A673 (cell line): ENCODE measurements around the gene PTPMT1. TPM values are rescaled to one million over a fixed set of nuclear protein-coding genes. Genes with fewer than 3 reads are reported as not detected.
A peak's percentile ranks its signal among the peaks of the same experiment; 100 is the strongest.

Source experiments
- BruUV-seq: library from RNA; stranded (reverse); fragments of 400-500 nt; replicated peaks from 2 replicates; lab custom pipeline; 2021; lab: Mats Ljungman, UMichigan
- CTCF ChIA-PET: fragments of 300-600 bp; sonication (Branson Sonifier 250); formaldehyde crosslinking; loops from one replicate; lab custom pipeline; 2022; ENCODE audit warnings: antibody characterized with exemption; lab: Charles Lee
- POLR2A ChIA-PET: fragments of 300-600 bp; sonication (Branson Sonifier 250); formaldehyde crosslinking; loops from one replicate; lab custom pipeline; 2022; ENCODE audit warnings: antibody characterized with exemption; ENCODE audit not compliant: low non-redundant PET; lab: Charles Lee
- DNase-seq: peaks from one replicate; pipeline ENCODE4 v3.0.0-alpha.2; 2015; ENCODE audit warnings: low spot score
- H3K27ac ChIP-seq: fragments of 200-600 bp; sonication (generic); 2 replicates; pipeline ENCODE4 v1.5.1; 2016; ENCODE audit warnings: mixed run types, low read depth, mild to moderate bottlenecking, mixed read lengths, antibody characterized with exemption, low read length; ENCODE audit not compliant: poor library complexity, severe bottlenecking
- H3K27me3 ChIP-seq: fragments of 200-600 bp; sonication (generic); replicated peaks from 2 replicates; pipeline ENCODE4 v1.6.1; 2017; ENCODE audit warnings: mixed run types, low read depth, mild to moderate bottlenecking, mixed read lengths, antibody characterized with exemption, low read length; ENCODE audit not compliant: insufficient read depth, poor library complexity
- H3K36me3 ChIP-seq: fragments of 200-600 bp; sonication (generic); 2 replicates; pipeline ENCODE4 v1.6.1; 2016; ENCODE audit warnings: mixed run types, mild to moderate bottlenecking, mixed read lengths, antibody characterized with exemption, low read length; ENCODE audit not compliant: insufficient read depth, poor library complexity, severe bottlenecking
- H3K4me1 ChIP-seq: fragments of 200-600 bp; sonication (generic); 2 replicates; pipeline ENCODE4 v1.6.1; 2017; ENCODE audit warnings: mixed run types, mild to moderate bottlenecking, mixed read lengths, antibody characterized with exemption, low read length; ENCODE audit not compliant: insufficient read depth, poor library complexity, severe bottlenecking
- H3K4me3 ChIP-seq: fragments of 200-600 bp; sonication (generic); 2 replicates; pipeline ENCODE4 v1.5.1; 2016; ENCODE audit warnings: low read depth, mixed run types, mild to moderate bottlenecking, mixed read lengths, low read length; ENCODE audit not compliant: poor library complexity, severe bottlenecking
- H3K9me3 ChIP-seq: fragments of 200-600 bp; sonication (generic); 2 replicates; pipeline ENCODE4 v1.6.1; 2016; ENCODE audit warnings: mixed run types, low read depth, mild to moderate bottlenecking, mixed read lengths, antibody characterized with exemption, low read length; ENCODE audit not compliant: poor library complexity, severe bottlenecking
- CTCF ChIP-seq: fragments of 300-800, 200-600 bp; sonication (generic); conservative IDR thresholded peaks from 2 replicates; pipeline ENCODE4 v1.5.1; 2017; ENCODE audit warnings: low read depth, mild to moderate bottlenecking, antibody characterized with exemption, low read length, moderate library complexity, mixed read lengths
- EZH2 ChIP-seq: fragments of 200-600 bp; sonication (generic); IDR thresholded peaks from 2 replicates; pipeline ENCODE4 v1.6.1; 2017; ENCODE audit warnings: borderline replicate concordance, low read depth, mild to moderate bottlenecking, mixed read lengths, antibody characterized with exemption, low read length; ENCODE audit not compliant: poor library complexity, severe bottlenecking
- intact Hi-C: fragments of 100-400 bp; cut with micrococcal nuclease; formaldehyde crosslinking; loops from one replicate; pipeline ENCODE4 v1.10.0; 2022; ENCODE audit not compliant: unreplicated experiment
- total RNA-seq: library from RNA; stranded (reverse); gene quantifications from 2 replicates; pipeline ENCODE4 v1.2.3, GENCODE V29; 2021

Gene PTPMT1
- total RNA-seq, 1 experiment from 2014 or later: 68.1 TPM

GRCh38 chr11:47615249-47615648 is 49.9 kb downstream of the PTPMT1 start:
- DNase-seq: no peak
- TF ChIP-seq EZH2 (no peak), CTCF (no peak)
- Histone ChIP-seq H3K27me3 (no peaks in the 10 kb centered on the region), H3K4me3 (no peak overlapping the region), H3K4me1 (no peaks in the 10 kb centered on the region), H3K27ac (no peak overlapping the region), H3K36me3 (peaks cover 33% of the 10 kb centered on the region), H3K9me3 (no peaks in the 10 kb centered on the region)
- POLR2A ChIA-PET: interaction anchor here (0.8 kb wide), 1 partner anchor 14 kb away, joined by 3 read pairs; no protein-coding TSS in a partner anchor
- intact Hi-C loops: no loop called here
- BruUV-seq: no TSS peak
- CTCF ChIA-PET: no interaction called here

- Histone ChIP-seq H3K4me1 (no peaks in the 10 kb centered on the region), H3K4me3 (no peak overlapping the region), H3K9me3 (no peaks in the 10 kb centered on the region), H3K36me3 (peaks cover 47% of the 10 kb centered on the region), H3K27ac (no peak overlapping the region), H3K27me3 (no peaks in the 10 kb centered on the region)
- TF ChIP-seq CTCF: peak; percentile 93
- no peak for TF ChIP-seq EZH2
- POLR2A ChIA-PET: interaction anchor here (0.5 kb wide), 1 partner anchor 16 kb away, joined by 3 read pairs; no protein-coding TSS in a partner anchor
- intact Hi-C loops: loop anchor here (2.0 kb wide), 1 partner anchor 242 kb away; no protein-coding TSS in a partner anchor
- CTCF ChIA-PET: interaction anchor here (0.6 to 1.5 kb wide), 4 partner anchors 8 to 491 kb away, joined by 4 to 13 read pairs (median 8); no protein-coding TSS in a partner anchor
- BruUV-seq: no TSS peak
- peak; percentile 82 for DNase-seq
These were observed 51.5 kb downstream of the PTPMT1 start for GRCh38 chr11:47616726-47617416.

GRCh38 chr11:47617417-47617809 is 52.0 kb downstream of the PTPMT1 start:
- H3K27ac ChIP-seq: no peak overlapping the region
- POLR2A ChIA-PET: no interaction called here

More at GRCh38 chr11:47617417-47617809, 52.0 kb downstream of the PTPMT1 start:
- Histone ChIP-seq H3K9me3 (no peaks in the 10 kb centered on the region), H3K27me3 (no peaks in the 10 kb centered on the region), H3K4me3 (no peak overlapping the region), H3K4me1 (no peaks in the 10 kb centered on the region), H3K36me3 (peaks cover 52% of the 10 kb centered on the region)
- intact Hi-C loops: loop anchor here (2.0 kb wide), 1 partner anchor 243 kb away; no protein-coding TSS in a partner anchor
- no peak for DNase-seq
- BruUV-seq: TSS peak; percentile 11
- CTCF ChIA-PET: interaction anchor here (0.6 to 1.5 kb wide), 3 partner anchors 179 to 491 kb away, joined by 4 to 10 read pairs (median 5); no protein-coding TSS in a partner anchor
- TF ChIP-seq EZH2: no peak
